RPMI8226 (cell line): ENCODE results near the gene FGF12.
"Not testable (repeated sequence)": the region's sequence is repeated elsewhere in the genome, so short reads cannot be mapped to it uniquely, and the experiment has no call there.

Experiments
- DNase-seq: peaks from one replicate; pipeline ENCODE4 v3.0.0-alpha.2; 2015

FGF12 gene

GRCh38 chr3:192576704-192577103 is 150.6 kb downstream of the FGF12 start:
- not testable (repeated sequence) for DNase-seq

GRCh38 chr3:192575879-192576506 is 151.3 kb downstream of the FGF12 start:
- DNase-seq = no peak

GRCh38 chr3:192573240-192573639 is 154.1 kb downstream of the FGF12 start:
- no peak for DNase-seq

GRCh38 chr3:192570821-192571791 is 156.2 kb downstream of the FGF12 start:
- DNase-seq = peak; percentile 65

- no peak for DNase-seq
Measured at GRCh38 chr3:192570315-192570714, 157.0 kb downstream of the FGF12 start.

GRCh38 chr3:192566706-192567290 is 160.5 kb downstream of the FGF12 start:
- DNase-seq = peak; percentile 77

- DNase-seq = no peak
Measured at GRCh38 chr3:192564611-192565010, 162.7 kb downstream of the FGF12 start.

GRCh38 chr3:192563417-192563816 is 163.9 kb downstream of the FGF12 start:
- no peak for DNase-seq

GRCh38 chr3:192553707-192554106 is 173.6 kb downstream of the FGF12 start:
- no peak for DNase-seq

- no peak for DNase-seq
Measured at GRCh38 chr3:192550356-192550755, 177.0 kb downstream of the FGF12 start.

GRCh38 chr3:192545333-192545732 is 182.0 kb downstream of the FGF12 start:
- no peak for DNase-seq

- no peak for DNase-seq
Measured at GRCh38 chr3:192543163-192543562, 184.2 kb downstream of the FGF12 start.

- DNase-seq = no peak
Measured at GRCh38 chr3:192516820-192517219, 210.5 kb downstream of the FGF12 start.

- no peak for DNase-seq
Measured at GRCh38 chr3:192515664-192516045, 211.7 kb downstream of the FGF12 start.

- no peak for DNase-seq
Measured at GRCh38 chr3:192514754-192515663, 212.3 kb downstream of the FGF12 start.

GRCh38 chr3:192514081-192514753 is 213.1 kb downstream of the FGF12 start:
- peak; percentile 36 for DNase-seq

GRCh38 chr3:192505731-192506130 is 221.6 kb downstream of the FGF12 start:
- no peak for DNase-seq

GRCh38 chr3:192501401-192501800 is 225.9 kb downstream of the FGF12 start:
- DNase-seq = no peak

- DNase-seq = no peak
Measured at GRCh38 chr3:192496905-192497587, 230.3 kb downstream of the FGF12 start.

- peak; percentile 23 for DNase-seq
Measured at GRCh38 chr3:192494174-192494573, 233.2 kb downstream of the FGF12 start.

- DNase-seq = no peak
Measured at GRCh38 chr3:192490720-192491119, 236.6 kb downstream of the FGF12 start.
